Gastrocnemius medialis (tissue), 4 donors: ENCODE results near the gene ANGEL2.

ENCODE experiments used
- POLR2A ChIP-seq, 2 donors: fragments of 450-650 bp; IDR thresholded peaks; one replicate each; pipeline ENCODE4 v1.6.1; 2017; ENCODE audit warnings: antibody characterized with exemption in 2 of 2, mild to moderate bottlenecking in 2 of 2, moderate library complexity in 2 of 2
- TF ChIP-seq, protein P1 (sequence below), 5 experiments: fragments of 450-650 bp in 3 of 5; fragments of 200-600 bp in 2 of 5; sonication (generic) in 2 of 5; IDR thresholded peaks in 4 of 5; conservative IDR thresholded peaks in 1 of 5; 1 replicate in 4 of 5; 2 replicates in 1 of 5; pipeline ENCODE4 v1.5.1; 2016 to 2019; ENCODE audit warnings: antibody characterized with exemption in 5 of 5, mild to moderate bottlenecking in 3 of 5, moderate library complexity in 3 of 5

DNA sequence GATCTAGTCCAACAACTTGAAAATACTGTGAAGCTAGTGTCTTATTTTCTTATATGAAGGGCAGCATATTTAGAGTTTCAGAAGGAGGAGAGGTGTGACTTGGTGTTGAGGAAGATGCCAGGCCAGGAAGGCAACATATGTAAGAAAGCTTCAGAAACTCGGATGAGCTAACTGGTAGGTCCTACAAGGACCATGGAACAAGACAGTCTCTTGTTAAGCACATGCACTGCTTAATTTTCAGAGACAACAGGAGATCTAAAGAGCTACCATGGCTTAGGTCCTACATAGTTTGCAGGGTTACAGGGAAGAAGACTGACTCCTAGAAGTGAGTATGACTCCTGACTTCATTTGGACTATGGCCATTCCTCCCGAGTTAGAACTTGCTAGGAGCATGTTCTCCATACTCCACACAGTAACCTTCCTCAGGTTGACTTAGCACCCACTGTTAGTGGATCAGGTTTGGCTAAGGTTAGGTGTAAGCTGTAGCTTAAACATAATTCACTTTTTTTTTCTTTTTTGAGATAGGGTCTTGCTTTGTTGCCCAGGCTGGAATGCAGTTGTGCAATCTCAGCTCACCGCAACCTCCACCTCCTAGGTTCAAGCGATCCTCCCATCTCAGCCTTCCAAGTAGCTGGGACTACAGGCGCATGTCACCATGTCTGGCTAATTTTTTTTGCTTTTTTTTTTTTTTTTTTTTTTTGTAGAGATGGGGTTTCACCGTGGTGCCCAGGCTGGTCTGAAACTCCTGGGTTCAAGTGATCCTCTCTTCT, 31.0 kb downstream of the ANGEL2 start:
- TF ChIP-seq, protein P1, sequence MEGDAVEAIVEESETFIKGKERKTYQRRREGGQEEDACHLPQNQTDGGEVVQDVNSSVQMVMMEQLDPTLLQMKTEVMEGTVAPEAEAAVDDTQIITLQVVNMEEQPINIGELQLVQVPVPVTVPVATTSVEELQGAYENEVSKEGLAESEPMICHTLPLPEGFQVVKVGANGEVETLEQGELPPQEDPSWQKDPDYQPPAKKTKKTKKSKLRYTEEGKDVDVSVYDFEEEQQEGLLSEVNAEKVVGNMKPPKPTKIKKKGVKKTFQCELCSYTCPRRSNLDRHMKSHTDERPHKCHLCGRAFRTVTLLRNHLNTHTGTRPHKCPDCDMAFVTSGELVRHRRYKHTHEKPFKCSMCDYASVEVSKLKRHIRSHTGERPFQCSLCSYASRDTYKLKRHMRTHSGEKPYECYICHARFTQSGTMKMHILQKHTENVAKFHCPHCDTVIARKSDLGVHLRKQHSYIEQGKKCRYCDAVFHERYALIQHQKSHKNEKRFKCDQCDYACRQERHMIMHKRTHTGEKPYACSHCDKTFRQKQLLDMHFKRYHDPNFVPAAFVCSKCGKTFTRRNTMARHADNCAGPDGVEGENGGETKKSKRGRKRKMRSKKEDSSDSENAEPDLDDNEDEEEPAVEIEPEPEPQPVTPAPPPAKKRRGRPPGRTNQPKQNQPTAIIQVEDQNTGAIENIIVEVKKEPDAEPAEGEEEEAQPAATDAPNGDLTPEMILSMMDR (IDR thresholded peaks at IDR 0.05 in 4 of 5, conservative IDR thresholded peaks at IDR 0.05 in 1 of 5) = no peak
- no peak for TF ChIP-seq POLR2A (IDR thresholded peaks at IDR 0.05)
